CD4-positive, alpha-beta T cell treated with Interleukin-12 subunit alpha and Interleukin-12 subunit beta, for 1 hour (primary cell): Measurements from ENCODE around the gene TMEM126A.
"Not testable (repeated sequence)": the region's sequence is repeated elsewhere in the genome, so short reads cannot be mapped to it uniquely, and the experiment has no call there.

Source experiments
- DNase-seq: peaks from one replicate; pipeline ENCODE4 v3.0.0-alpha.2; 2020

Gene TMEM126A

DNA sequence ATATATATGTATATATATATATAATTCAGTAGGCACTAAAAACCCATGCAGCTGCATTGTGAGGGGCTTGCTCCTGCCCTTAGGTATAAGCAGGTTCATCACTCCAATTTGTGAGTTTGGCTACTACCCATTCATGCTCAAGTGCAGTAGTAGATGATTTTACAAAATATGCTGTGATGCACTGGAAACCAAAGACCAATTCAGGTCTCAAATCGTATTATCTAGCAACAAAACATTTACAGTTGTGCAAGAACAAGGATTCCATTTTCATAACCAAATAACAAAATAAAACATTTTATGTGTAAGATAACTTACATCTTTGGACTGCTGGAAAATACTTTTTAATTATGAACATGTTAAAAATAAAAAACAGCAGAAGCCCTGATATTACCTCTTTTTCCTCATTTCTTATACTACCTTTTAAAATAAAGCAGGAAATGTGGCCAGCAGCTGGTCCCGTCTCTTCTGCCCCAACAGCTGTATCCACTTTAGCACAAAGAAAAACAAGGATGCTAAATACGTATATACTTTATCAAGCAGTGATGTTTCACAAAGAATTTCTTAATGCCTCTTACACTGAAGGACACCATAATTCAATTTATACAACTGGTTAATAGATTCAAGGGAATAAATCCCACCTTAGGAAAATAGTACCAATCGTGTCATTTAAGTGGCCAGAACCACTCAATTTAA lies 14.4 kb downstream of the TMEM126A start:
- DNase-seq, result no peak

DNA sequence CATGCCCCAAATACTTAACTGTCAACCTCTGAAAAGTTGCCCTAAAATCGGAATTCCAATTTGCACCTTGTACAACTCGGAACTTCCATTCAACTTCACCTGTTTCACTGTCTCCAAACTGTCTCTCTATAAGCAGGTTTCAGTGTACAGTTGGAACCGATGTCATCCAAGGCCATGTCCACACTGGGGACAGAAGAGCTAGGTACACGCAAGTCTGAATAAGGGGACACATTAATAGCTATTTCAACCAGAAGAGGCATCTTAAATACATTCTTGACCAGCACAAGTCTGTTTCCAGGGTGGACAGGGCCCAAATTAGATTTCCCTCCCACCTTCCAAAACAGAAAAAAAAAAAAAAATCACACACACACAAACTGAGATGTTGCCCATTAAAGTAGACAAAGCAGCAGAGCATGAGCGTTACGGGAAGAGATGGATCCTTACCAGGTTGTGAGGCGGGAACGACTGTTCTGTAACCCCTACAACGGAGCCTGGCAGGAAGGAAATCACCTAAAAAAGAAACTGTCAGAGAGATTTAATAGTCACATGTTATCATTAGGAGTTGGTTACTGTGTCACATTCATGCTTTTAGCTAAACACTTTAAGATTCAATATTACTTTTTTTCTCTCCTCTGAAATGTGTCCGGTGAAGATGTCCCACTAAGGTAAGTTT lies 15.4 kb downstream of the TMEM126A start:
- peak; percentile 45 for DNase-seq

DNA sequence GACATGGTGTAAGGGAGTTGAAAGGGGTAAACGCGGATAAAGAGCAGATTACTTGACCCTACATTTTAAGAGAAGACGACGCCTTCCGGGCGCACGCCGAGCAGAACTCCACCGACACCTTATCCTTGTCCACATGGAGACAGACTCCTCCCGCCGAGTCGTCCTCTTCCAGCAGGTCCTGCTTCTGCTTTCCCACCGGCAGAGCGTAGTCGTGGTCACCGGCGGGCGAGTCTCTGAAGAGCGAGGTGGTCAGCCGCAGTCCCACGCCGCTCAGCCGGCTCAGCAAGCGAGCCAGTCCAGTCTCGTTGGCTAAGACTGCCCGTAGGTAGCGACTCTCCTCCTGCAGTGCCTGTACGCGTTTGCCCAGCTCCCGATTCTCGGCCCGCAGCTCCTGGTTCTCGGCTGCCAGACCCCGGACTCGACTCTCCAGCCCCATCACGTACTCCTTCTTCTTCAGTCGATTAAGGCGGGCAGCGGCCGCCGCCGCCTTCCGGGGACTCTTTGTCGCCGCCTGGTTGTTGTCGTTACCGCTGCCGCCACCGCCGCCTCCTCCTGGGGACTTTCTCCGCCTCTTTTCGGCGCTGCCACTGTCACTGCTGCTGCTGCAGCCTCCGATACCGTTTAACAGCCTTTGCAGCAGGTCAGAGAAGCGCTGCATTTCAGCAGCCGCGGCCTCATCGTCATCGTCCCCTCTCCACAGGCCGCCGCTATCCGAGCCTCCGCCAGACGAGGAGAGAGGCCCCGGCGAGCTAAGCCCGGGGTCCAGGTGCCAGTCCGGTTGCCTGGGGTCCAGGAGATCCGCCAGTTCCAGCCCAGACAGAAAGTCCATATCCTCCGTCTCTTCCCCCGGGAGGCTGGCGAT lies 16.2 kb downstream of the TMEM126A start:
- DNase-seq, result peak; percentile 91

DNA sequence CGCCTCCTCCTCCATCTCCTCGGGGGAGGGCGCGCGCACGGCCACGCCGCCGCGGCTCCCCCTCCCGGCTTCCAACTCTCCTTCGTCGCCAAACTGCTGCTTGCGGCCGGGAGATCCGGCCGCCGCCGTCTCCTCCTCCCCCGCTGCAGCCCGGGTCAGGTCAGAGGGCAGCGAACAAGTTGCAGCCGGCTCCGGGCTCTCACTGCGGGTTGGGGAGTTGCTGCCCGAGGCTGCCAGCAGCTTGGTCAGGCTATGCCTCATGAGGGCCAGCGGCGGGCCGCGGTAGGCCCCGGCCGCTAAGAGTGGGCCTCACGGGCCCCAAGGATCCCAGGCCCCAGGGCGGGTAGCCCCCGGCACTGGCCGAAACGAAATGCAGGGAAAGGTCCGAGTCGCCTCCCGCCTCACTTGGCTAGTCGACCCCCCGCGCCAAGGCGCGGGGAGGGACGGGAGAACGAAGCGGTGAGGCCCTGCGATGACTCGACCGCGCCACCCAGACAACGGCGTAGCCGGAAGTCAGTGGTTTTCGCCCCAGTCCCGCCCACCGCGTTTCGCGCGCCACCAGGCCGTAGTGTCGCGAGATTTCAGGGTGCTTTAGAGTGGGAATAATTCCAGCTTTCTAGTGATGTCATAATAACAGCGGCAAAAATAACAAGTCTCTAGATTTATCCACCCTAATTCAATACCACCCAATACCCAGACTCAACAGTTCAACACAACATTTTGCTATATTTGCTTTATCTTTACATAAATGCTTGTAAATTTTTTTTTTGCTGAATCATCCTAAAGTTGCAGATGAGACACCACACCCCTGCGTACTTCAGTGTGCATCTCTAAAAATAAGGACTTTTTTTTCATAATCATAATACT lies 17.1 kb downstream of the TMEM126A start, which contains the start of gene CREBZF:
CREBZF (minus strand) TSS at position 515 of the 867 bp plus-strand sequence; CDS start at position 261, 254 bp downstream.
- peak; percentile 95 for DNase-seq

DNA sequence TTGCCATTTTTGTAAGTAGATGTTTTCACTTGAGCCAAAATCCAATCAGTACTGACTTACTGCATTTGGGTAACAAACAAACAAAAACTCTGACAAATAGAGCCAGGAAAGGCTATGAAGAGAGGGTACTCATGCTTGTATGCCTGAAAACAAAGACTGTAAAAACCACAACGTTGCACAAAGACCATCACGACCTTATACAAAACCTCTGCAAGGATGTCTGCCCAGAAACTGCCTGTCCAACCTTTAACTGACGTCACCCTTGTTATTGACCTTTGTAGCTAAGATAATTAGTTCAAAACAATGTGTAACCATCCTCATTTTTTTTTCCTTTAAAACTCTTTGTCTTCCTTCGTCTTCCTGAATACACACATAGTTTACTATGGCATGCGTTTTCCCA lies 18.0 kb downstream of the TMEM126A start:
- peak; percentile 25 for DNase-seq

DNA sequence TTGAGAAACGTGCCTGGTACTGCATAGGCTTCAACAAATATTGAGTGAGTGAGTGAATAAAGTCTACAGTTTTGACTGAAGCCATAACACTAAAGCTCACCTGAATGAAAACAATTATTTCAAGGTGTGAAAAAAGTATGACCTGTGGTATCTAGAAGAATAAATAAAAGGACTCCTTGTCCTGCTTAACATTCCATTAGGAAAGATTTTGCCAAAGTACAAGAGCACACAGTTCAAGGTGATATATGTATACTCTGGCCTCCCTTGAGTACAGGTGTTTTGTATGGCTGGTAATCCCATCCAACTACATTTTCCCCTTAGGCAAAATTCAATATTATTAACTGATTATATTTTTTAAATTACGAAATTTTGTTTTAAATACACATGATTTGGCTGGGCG lies 18.9 kb downstream of the TMEM126A start:
- DNase-seq, result no peak

DNA sequence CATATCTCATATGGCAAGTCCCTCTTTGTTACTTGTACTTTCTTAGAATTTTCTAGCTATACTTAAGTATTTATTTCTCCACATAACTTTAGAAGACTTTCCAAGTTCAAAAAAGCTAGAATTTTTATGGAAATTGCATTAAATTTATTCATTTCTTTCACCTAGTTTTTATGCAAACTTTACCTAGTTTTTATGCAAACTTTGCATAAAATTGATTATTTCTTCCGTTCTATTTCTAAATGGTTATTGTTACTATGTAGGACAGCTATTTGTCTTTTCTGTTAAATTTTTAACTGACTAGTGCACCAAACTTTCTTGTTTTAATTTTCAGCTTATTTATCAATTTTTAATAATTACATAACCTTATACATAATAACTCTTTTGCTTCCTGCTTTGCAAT lies 20.4 kb downstream of the TMEM126A start:
- DNase-seq, result no peak

DNA sequence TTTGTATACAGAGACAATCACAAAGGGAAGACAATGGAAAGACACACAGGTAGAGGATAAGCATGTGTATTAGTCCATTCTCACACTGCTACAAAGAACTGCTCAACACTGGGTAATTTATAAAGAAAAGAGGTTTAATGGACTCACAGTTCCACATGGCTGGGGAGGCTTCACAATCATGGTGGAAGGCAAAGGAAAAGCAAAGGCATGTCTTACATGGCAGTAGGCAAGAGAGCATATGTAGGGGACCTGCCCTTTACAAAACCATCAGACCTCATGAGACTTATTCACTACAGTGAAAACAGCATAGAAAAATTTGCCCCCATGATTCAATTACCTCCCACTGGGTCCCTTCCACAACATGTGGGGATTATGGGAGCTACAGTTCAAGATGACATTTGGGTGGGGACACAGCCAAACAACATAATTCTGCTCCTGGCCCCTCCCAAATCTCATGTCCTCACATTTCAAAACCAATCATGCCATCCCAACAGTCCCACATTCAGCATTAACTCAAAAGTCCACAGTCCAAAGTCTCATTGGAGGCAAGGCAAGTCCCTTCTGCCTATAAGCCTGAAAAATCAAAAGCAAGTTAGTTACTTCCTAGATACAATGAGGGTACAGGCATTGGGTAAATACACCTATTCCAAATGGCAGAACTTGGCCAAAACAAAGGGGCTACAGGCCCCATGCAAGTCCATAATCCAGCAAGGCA lies 23.3 kb downstream of the TMEM126A start:
- DNase-seq, result not testable (repeated sequence)

DNA sequence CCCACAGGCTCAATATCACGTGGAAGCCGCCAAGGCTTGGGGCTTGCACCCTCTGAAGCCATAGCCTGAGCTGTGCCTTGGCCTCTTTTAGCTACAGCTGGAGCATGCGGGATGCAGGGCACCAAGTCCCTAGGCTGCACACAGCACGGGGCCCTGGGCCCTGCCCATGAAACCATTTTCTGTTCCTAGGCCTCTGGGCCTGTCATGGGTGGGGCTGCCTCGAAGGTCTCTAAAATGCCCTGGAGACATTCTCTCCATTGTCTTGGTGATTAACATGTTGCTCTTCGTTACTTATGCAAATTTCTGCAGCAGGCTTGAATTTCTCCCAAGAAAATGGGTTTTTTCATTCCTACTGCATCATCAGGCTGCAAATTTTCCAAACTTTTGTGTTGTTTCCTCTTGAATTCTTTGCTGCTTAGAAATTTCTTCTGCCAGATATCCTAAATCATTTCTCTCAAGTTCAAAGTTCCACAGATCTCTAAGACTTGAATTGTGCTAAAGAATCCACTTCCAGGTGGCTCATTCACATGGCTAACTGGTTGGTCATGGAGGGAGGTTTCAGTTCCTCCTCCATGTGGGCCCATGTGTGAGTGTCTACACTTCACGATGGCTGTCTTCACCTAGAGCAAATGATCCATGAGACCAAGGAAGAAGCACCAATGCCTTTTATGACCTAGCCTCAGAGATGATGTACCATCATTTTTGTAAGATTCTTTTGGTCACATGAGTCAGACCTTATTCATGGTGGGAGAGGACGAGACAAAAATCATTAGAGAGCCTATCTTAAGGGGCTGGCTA lies 24.5 kb downstream of the TMEM126A start:
- no peak for DNase-seq

DNA sequence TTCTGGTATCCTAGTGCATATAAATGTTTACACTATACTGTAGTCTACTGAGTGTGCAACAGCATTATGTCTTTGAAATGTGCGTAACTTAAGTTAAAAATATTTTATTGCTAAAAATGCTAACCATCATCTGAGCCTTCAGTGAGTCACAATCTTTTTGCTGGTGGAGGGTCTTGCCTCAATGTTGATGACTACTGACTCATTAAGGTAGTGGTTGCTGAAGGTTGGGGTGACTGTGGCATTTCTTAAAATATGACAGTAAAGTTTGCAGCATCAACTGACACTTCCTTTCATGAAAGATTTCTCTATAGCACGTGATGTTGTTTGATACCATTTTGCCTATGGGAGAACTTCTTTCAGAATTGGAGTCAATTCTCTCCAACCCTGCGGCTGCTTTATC lies 25.6 kb downstream of the TMEM126A start:
- no peak for DNase-seq

DNA sequence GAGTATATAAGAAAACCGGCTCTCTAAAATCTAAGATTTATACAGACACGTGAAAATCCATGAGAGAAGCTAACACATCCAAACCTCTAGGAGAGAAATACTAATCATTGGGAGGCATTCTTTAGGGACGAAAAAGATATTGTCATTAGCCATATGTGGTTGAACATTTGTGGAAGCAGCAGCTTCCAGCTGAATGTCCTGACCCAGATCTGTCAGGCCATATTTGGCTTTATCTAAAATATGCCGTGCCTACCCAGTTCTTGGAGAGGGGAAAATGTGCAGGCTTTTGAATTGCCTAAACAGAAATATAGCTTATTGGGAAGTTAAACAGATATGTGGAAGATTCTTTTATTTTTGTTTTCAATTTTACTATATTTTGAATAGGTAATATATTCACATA lies 31.8 kb downstream of the TMEM126A start:
- no peak for DNase-seq

DNA sequence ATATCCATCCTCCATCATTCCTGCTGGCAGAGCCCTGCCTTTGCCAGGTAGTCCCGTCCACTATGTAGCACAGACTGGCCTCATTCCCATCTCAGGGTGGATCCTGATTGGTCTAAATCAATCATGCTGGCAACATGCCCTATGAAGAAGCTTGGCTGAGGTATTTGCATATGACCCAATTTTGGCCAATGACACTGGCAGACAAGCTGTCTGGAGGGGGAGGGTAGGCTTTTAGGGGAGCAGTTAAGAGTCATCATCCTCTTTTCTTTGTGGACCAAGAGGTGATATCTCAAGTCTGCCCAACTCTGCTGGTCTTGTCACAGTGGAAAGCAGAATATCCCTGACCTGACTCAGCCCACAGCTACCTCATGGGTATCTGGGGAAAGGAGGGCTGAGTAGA lies 33.1 kb downstream of the TMEM126A start:
- no peak for DNase-seq

DNA sequence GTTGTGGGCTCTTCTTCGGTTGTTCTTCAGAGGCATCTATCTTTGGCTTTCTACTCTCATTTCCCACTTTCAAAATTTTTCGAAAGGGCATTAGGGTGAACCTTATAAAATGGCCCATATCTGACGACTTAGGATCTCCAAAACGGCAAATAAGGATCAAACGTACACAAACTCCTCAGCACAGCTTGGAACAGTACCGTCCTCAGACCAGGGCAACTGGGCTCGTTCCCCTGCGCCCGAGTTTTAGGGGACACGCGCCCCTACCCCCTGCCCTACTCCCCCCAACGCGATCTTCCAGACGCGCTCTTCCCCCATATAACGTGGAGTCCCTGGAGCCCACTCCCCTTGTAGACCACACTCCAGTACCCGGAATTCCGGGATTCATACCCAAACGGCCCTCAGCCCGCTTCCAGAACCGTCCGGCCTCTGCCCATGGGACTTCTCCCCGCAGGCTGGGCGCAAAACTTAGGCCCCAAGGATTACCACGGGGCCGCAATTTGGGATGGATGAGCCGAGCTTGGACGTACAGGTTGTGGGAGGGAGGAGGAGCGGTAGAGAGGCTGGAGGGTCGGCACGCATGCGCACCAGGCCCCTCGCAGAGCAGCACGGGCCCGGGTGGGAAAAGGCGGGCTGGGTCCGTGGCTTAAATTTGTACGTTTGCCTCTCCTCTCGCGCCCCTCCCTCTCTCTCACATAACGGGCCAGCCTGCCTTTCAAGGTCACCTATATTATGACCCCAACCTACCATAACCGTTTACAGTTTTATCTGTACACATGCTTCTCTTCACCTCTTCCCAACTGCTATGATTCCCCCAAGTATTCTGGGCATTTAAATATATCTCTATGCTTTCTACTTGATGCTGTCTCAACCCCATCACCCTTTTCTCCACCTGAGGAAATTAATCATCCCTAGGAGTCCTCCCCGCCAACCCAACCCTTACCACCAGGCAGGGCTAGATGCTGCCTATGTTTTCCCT lies 34.9 kb downstream of the TMEM126A start:
- DNase-seq, result peak; percentile 67

DNA sequence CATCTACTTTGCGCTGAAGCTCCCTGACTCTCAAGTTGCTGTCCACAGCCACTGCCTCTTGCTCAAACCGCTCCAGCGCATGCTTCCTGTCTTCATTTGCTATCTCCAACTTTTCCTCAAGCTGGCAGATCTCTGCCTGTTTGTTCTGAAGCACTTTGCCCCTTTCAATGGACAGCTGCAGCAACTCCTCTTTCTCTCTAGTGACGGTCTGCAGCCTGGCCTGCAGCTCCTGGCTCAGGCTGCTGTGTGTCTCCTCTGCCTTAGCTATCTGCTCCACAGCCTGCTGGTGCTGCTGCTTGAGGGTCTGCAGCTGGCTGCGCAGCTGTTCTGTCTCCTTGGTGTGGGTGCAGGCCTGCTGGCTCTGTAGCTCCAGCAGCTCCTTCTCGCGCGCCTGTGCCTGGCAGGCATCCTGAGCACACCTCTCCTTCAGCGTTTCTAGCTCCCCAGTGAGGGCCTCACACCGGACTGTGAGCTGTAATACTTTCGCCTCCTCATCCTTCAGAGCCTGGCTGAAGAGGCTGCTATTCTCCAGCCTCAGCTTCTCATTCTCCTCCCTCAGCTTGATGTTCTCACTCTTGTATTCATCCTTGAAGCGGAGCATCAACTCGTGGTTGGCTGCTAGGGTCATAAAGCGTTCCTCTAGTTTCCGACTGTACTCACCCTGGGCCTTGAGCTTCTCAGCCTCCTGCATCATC lies 37.5 kb downstream of the TMEM126A start:
- no peak for DNase-seq

DNA sequence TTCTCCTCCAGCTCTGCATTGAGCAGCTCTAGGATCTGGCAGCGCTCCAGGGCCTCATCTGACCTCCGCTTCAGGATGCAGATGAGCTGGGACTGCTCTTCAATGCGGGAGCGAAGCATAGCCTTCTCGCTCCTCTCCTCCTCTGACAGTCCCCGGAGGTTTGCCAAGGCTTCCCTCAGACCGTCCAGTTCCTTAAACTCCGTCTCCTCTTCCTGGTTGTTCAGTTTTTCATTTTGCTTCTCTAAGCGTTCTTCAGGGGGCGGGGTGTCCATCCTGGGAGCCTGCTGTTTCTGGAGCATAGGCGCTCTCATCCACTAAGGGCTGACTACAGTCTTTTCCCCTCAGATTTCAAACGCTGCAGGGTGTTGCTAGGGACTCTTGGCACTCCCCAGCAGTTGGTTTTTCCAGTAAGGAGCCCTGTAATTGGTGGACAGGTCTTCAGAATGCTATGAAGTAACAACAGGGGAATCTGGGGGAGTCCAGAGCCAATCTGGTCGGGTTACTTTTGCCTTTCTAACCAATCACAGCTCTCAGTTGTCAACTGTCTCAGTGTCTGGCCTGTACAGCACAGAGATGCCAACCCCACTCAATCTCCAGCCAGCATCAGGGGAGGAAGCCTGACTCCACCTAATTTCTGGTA lies 38.2 kb downstream of the TMEM126A start, which contains the start of gene CCDC89:
CCDC89 (minus strand) TSS at position 376 of the 640 bp plus-strand sequence; CDS start at position 311, 65 bp downstream.
- no peak for DNase-seq

DNA sequence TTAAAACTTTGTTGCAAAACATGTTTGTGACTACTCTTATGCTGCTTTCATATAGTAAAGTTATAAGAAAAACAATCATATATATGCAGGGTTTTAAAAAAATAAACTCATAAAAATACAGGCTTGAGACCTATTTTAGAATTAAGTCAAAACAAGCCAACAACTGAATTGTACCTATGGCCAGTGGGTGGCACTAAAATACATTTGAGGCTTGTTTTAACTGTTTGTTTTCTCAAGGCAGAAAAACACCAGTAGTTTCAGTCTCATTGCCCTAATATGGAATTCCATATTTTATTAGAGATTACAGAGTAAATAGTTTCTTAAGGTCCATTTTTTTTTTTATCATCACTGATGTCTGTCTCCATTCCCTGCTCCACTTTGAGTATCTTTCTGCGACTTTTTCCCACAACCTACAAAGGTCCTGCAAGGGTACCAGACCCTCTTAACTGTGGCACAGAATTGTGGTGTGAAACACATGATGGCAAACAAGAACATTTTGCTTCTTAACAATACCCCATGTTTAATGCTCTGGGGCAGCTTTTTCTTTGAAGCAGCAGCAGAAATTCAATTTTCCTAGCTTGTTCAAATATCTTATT lies 46.7 kb downstream of the TMEM126A start:
- peak; percentile 61 for DNase-seq

DNA sequence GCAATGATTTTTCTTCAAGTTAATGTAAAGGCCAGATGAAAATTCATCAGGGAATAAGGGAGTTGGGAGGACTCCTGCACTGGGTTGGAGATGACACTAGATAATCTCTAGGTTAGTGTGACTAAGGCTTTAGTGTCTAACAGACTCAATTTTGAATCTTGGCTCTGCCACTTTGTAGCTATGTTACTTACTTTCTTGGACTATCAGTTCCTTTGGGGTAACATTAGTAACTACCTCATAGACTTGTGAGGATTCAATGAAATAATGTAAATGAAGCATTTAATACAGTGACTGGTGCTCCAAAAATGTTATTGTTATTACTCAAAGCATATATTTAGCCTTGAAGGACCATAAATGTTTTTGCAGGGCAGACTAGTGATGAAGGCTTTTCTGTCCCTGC lies 47.8 kb downstream of the TMEM126A start:
- DNase-seq, result no peak

DNA sequence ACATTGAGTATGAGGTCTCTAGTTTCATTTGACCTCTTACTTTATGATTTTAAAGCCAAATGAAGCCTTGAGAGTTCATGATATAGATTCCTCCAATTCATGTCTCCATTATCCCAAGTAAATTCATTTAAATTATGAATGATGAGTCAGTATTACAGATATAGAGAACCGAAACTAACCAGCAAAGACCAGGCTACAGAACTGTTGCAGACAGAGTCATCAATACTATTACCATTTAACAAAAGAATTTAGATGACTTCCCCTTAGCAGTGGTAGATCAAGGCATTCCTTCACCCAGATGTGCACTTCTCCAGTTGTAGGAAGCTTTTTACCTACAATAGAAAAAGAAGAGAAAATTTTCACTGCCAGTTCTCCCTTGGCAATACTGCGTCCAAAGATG lies 50.0 kb downstream of the TMEM126A start:
- DNase-seq, result no peak
